Caco-2 (cell line): ENCODE measurements around the gene FIGNL1. TPM values are rescaled to one million over a fixed set of nuclear protein-coding genes. Genes with fewer than 3 reads are reported as not detected.

Experiments used
- BruUV-seq: library from RNA; stranded (reverse); fragments of 400-500 nt; replicated peaks from 2 replicates; lab custom pipeline; 2021; lab: Mats Ljungman, UMichigan
- CTCF ChIA-PET: fragments of 300-600 bp; sonication (Branson Sonifier 250); formaldehyde crosslinking; loops from one replicate; lab custom pipeline; 2022; ENCODE audit warnings: antibody characterized with exemption; lab: Charles Lee
- POLR2A ChIA-PET: fragments of 300-600 bp; sonication (Branson Sonifier 250); formaldehyde crosslinking; loops from one replicate; lab custom pipeline; 2022; ENCODE audit warnings: antibody characterized with exemption; lab: Charles Lee
- DNase-seq, 2 experiments: peaks; one replicate each; pipeline versions ENCODE4 v3.0.0 to v3.0.0-alpha.2; 2020 to 2022
- H3K27me3 ChIP-seq: replicated peaks from 2 replicates; pipeline ENCODE4 v1.6.0; 2011; ENCODE audit warnings: low read length; ENCODE audit not compliant: control insufficient read depth, insufficient read depth
- H3K36me3 ChIP-seq: 2 replicates; pipeline ENCODE4 v1.5.1; 2011; ENCODE audit warnings: low read length; ENCODE audit not compliant: control insufficient read depth, insufficient read depth
- H3K4me1 ChIP-seq: fragments of 250-450 bp; sonication (Bioruptor Pico); 2 replicates; pipeline ENCODE4 v1.5.1; 2020; ENCODE audit warnings: mild to moderate bottlenecking
- H3K4me3 ChIP-seq: 2 replicates; pipeline ENCODE4 v1.5.1; 2011; ENCODE audit warnings: low read depth, mild to moderate bottlenecking, control low read depth, low read length
- H3K9me3 ChIP-seq: fragments of 250-450 bp; sonication (Bioruptor Pico); 2 replicates; pipeline ENCODE4 v1.5.1; 2020; ENCODE audit warnings: mild to moderate bottlenecking, moderate library complexity
- H3K27ac Mint-ChIP-seq: one replicate; pipeline ENCODE4 v1.8.0; 2022; ENCODE audit warnings: mixed read lengths; ENCODE audit not compliant: unreplicated experiment
- H3K27me3 Mint-ChIP-seq: one replicate; pipeline ENCODE4 v1.8.0; 2022; ENCODE audit warnings: mixed read lengths; ENCODE audit not compliant: insufficient read depth, unreplicated experiment
- H3K36me3 Mint-ChIP-seq: one replicate; pipeline ENCODE4 v1.8.0; 2022; ENCODE audit warnings: mild to moderate bottlenecking, mixed read lengths; ENCODE audit not compliant: insufficient read depth, unreplicated experiment
- H3K4me1 Mint-ChIP-seq: one replicate; pipeline ENCODE4 v1.8.0; 2022; ENCODE audit warnings: low read depth, mixed read lengths; ENCODE audit not compliant: unreplicated experiment
- H3K4me3 Mint-ChIP-seq: one replicate; pipeline ENCODE4 v1.8.0; 2022; ENCODE audit warnings: mild to moderate bottlenecking, moderate library complexity, mixed read lengths; ENCODE audit not compliant: unreplicated experiment
- H3K9me3 Mint-ChIP-seq: one replicate; pipeline ENCODE4 v1.8.0; 2022; ENCODE audit warnings: mixed read lengths; ENCODE audit not compliant: unreplicated experiment
- CTCF ChIP-seq, 2 experiments: fragments of 200-600 bp in 1 of 2; IDR thresholded peaks; 1 replicate in 1 of 2; 2 replicates in 1 of 2; pipeline versions ENCODE4 v1.5.1 to v1.8.0; 2011 to 2022; ENCODE audit warnings: antibody characterized with exemption in 1 of 2, control low read depth in 1 of 2, inconsistent platforms in 1 of 2, low read depth in 1 of 2, low read length in 1 of 2, mild to moderate bottlenecking in 1 of 2, moderate library complexity in 1 of 2; ENCODE audit not compliant: insufficient read depth in 1 of 2, severe bottlenecking in 1 of 2, unreplicated experiment in 1 of 2
- intact Hi-C: fragments of 100-400 bp; cut with micrococcal nuclease; formaldehyde crosslinking; loops from one replicate; pipeline ENCODE4 v1.10.0; 2022; ENCODE audit not compliant: unreplicated experiment
- total RNA-seq: library from RNA; stranded (reverse); gene quantifications from 2 replicates; pipeline ENCODE4 v1.2.3, GENCODE V29; 2022

FIGNL1 gene
- total RNA-seq, 1 experiment from 2014 or later, result 47.2 TPM

DNA sequence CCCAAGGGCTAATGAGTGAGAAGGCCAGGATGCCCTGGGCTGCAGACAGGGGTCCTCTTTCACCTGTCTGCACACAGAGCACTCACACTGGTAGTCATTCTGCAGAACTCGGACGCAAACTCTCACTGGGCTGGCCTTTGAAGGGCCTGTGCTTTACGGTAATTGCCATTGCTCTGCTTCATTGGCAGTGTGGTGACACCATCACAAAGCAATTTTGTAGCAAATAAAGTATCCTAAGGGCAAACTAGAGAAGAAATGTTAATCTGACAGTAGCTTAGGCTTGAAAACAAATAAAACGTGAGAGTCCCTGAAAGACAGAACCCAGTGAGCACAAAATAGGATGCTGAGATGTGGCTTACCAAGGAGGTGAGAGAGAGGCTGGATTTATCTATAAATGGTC, 30.6 kb upstream of the FIGNL1 start:
- H3K27ac Mint-ChIP-seq, result no peak overlapping the region
- H3K27me3 ChIP-seq, result no peaks in the 10 kb centered on the region
- no TSS peak for BruUV-seq
- DNase-seq, result no peak
- ChIA-PET POLR2A (no interaction called here), CTCF (no interaction called here)
- H3K36me3 Mint-ChIP-seq, result peaks cover 23% of the 10 kb centered on the region
- peaks cover 28% of the 10 kb centered on the region for H3K4me1 Mint-ChIP-seq
- TF ChIP-seq CTCF (IDR thresholded peaks at IDR 0.05; ENCODE audit: insufficient read depth in 1 of 2, low read depth in 1 of 2, low read length in 1 of 2, severe bottlenecking in 1 of 2, unreplicated experiment in 1 of 2), result no peak
- no peaks in the 10 kb centered on the region for H3K27me3 Mint-ChIP-seq
- intact Hi-C loops, result no loop called here
- no peak overlapping the region for H3K4me3 Mint-ChIP-seq
- peaks cover 3% of the 10 kb centered on the region for H3K36me3 ChIP-seq
- H3K4me1 ChIP-seq, result peaks cover 16% of the 10 kb centered on the region
- no peaks in the 10 kb centered on the region for H3K9me3 ChIP-seq
- H3K9me3 Mint-ChIP-seq, result no peaks in the 10 kb centered on the region
- no peak overlapping the region for H3K4me3 ChIP-seq

DNA sequence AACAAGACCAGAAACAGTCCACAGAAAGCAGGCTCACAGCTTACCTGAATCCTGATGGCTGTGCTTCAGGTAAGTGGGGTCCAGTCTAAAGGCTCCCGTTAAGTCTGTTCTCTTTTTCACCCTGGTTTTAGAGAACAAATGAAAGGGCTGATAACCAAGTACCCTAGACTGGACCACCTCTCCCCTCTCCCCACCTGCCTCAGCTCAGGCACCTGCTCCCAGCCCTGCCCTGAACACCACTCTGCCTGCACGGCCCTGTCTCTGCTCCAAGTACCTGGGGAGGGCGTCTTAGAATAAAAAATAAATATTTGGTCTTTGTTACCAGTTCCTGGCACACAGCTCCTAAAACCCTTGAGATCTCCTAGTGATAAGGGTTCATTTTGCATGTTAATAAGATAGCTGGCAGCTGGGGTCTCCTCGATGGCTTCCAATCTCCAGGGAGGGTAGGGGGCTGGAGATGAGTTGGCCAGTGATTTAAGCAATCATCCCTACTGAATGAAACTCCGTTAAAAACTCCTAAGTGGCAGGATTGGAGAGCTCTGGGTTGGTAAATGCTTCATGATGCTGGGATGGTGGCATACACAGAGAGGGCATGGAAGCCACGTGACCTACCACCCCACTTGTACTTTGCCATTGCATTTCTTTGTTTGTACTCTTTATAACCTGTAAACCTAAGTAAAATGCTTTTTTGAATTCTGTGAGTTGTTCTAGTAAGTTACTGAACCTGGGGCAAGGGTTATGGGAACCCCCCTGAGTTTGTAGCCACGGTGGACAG, 29.8 kb upstream of the FIGNL1 start:
- Histone ChIP-seq H3K36me3 (peaks cover 3% of the 10 kb centered on the region), H3K27me3 (no peaks in the 10 kb centered on the region), H3K4me3 (no peak overlapping the region), H3K4me1 (peaks cover 19% of the 10 kb centered on the region), H3K9me3 (no peaks in the 10 kb centered on the region)
- POLR2A ChIA-PET, result no interaction called here
- no peak for DNase-seq
- no peaks in the 10 kb centered on the region for H3K9me3 Mint-ChIP-seq
- H3K4me1 Mint-ChIP-seq, result peaks cover 28% of the 10 kb centered on the region
- no TSS peak for BruUV-seq
- H3K4me3 Mint-ChIP-seq, result no peak overlapping the region
- H3K27ac Mint-ChIP-seq, result no peak overlapping the region
- intact Hi-C loops, result loop anchor here (10.0 kb wide), 1 partner anchor 685 kb away; no protein-coding TSS in a partner anchor
- no peak for TF ChIP-seq CTCF (IDR thresholded peaks at IDR 0.05; ENCODE audit: insufficient read depth in 1 of 2, low read depth in 1 of 2, low read length in 1 of 2, severe bottlenecking in 1 of 2, unreplicated experiment in 1 of 2)
- CTCF ChIA-PET, result no interaction called here
- H3K27me3 Mint-ChIP-seq, result no peaks in the 10 kb centered on the region
- peaks cover 25% of the 10 kb centered on the region for H3K36me3 Mint-ChIP-seq

GRCh38 chr7:50477640-50478039, 27.5 kb upstream of the FIGNL1 start:
- no peak for TF ChIP-seq CTCF (IDR thresholded peaks at IDR 0.05; ENCODE audit: insufficient read depth in 1 of 2, low read depth in 1 of 2, low read length in 1 of 2, severe bottlenecking in 1 of 2, unreplicated experiment in 1 of 2)
- H3K27ac Mint-ChIP-seq, result no peak overlapping the region
- Histone ChIP-seq H3K36me3 (peaks cover 3% of the 10 kb centered on the region), H3K4me1 (peaks cover 19% of the 10 kb centered on the region), H3K9me3 (no peaks in the 10 kb centered on the region), H3K27me3 (no peaks in the 10 kb centered on the region), H3K4me3 (no peak overlapping the region)
- no peak overlapping the region for H3K4me3 Mint-ChIP-seq
- no peaks in the 10 kb centered on the region for H3K9me3 Mint-ChIP-seq
- no TSS peak for BruUV-seq
- ChIA-PET POLR2A (no interaction called here), CTCF (no interaction called here)
- DNase-seq, result peak; percentile 38 to 52
- H3K36me3 Mint-ChIP-seq, result peaks cover 29% of the 10 kb centered on the region
- no peaks in the 10 kb centered on the region for H3K27me3 Mint-ChIP-seq
- H3K4me1 Mint-ChIP-seq, result peaks cover 34% of the 10 kb centered on the region
- intact Hi-C loops, result loop anchor here (2.0 to 10.0 kb wide), 3 partner anchors 15 to 687 kb away; no protein-coding TSS in a partner anchor
